A549 treated with Hydrocortisone at 1 μM for 4 hours (cell line): Measurements from ENCODE around the gene SH3YL1. TPM values are rescaled to one million over a fixed set of nuclear protein-coding genes. Genes with fewer than 3 reads are reported as not detected.

Source experiments
- total RNA-seq: library from RNA; stranded (reverse); fragments of 200-300 nt; extraction: Qiagen RNA extraction; gene quantifications from 5 replicates; pipeline ENCODE4 v1.2.3, GENCODE V29; 2022

The SH3YL1 gene, protein sequence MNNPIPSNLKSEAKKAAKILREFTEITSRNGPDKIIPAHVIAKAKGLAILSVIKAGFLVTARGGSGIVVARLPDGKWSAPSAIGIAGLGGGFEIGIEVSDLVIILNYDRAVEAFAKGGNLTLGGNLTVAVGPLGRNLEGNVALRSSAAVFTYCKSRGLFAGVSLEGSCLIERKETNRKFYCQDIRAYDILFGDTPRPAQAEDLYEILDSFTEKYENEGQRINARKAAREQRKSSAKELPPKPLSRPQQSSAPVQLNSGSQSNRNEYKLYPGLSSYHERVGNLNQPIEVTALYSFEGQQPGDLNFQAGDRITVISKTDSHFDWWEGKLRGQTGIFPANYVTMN
- 7.9 to 11.8 TPM (median 9.0 TPM) in 5 replicates for total RNA-seq

DNA sequence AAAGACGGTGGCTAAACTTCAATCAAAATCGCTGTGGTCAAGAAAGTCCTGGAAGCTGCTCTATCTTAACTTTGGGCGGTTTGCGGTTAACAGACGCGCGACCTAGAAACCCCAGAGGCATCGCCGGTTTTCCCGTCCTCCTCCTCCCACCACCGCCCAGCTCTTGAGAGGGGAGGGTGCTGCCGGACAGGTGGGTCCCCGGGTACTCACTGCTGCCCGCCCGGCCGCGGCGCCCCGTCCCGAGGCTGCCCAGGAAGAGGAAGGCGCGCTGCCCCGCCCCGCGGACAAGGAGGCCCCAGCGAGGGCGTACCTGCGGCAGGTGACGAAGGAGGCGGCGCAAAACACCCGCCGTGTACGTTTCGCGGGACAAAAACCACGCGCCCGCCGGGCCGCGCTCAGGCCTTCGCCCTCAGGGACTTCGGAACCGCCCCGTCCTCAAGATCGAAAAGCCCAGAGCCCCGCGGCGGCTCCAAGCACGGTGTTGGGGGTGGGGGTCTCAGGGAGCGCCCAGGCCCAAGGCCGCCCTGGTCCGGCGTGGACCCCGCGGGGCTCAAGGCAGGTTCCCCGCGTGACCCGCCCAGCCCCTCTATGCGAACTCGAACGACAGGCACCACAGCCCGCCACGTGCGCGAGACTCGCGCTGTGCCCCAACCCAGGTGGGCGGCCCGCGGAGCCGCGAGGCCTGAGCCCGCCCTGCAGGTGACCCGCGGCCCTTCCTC lies at the start of gene SH3YL1:
TSS of gene SH3YL1 (minus strand) at position 259 of the 719 bp plus-strand sequence. CDS start at position 211, 48 bp downstream.

DNA sequence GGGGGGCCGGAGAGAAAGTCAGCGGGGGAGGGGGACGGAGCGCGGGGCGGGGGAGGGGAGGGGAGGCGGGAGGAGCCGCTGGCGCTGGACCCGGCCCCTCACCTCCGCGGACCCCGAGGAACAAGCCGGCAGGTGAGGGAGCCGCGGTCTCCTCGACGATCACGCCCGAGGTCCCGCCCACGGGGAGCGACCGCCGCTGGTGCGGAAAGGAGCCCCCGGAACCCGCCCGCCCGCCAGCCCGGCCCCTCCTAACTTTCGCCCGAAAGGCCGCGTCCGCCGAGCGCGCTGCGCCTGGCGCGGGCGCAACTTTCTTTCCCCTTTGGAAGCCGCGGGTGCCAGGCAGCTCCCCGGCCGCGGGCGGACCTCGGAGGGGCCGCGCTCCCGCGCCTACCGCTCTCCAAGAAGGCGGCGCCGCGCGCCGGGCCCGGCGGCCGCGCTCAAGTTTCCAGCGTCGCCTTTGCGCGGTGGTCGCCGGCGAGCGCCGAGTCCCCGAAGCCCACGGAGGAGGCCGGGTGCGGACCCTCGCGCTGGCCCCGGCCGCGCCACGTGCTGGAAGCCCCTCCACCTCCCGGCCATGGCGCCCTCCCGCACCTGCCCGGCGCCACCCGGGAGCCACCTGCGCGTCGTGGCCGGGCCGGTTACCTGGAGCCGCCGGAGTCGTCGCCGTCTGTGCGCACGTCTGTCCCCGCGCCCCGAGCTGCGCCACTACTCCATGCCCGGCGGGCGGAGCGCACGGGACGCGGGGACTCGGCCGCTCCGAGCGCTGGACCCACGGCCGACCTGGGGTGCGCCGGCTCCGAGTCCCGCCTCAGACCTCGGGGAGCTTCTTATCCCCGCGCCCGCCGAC lies 24.3 kb upstream of the SH3YL1 start, which contains the start of gene ALKAL2:
TSS of gene ALKAL2 (minus strand) at position 181 of the 847 bp plus-strand sequence. CDS start 256 bp downstream, outside the sequence.

DNA sequence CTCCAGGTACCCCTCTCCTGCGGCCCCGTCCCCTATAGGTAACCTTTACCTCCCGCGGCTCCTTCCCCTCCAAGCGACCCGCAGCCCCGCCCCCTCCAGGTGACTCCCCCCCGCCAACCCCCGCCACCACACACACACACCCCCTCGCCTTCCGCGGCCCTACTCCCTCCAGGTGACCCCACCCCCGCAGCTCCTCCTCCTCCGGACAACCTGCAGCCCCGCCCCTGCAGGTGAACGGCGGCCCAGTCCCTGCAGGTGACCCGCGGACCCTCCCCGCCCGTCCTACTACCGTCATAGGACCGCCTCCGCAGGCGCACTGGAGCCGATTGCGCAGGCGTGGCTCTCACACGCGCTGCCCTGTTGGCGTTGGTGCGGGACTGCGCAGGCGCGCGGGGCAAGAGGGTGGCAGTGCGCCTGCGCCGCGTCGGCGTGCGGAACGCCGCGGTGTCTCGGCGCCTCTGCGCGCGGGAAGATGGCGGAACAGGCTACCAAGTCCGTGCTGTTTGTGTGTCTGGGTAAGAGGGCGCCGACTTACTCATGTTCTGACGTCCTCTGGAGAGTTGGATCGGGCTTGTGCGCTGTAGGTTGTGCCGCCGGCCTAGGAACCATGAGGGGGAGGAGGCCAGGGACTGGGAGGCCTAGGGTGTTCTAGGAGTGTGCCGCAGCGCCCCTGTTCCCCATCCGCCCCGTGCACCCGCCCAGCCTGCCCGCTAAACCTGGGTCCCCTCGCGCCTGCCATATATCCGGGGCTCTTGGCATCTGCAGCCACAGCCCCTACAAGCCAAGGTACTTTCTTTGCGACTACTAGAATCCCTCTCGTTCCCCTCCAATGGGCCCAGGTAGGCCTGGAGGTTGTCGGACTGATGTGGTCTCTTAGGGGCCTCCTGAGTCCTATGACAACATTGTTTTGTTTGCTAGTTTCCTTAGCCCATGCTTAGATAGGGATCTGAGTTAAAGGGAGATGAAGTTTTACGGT lies 949 bp upstream of the SH3YL1 start, which contains the start of gene ACP1:
TSS of gene ACP1 (plus strand) at position 455 of the 976 bp plus-strand sequence. CDS start at position 473, 18 bp downstream.

Other genes with a start within 250 kb of the SH3YL1 start
- gene FAM110C, start 217.5 kb downstream of the SH3YL1 start, total RNA-seq, result 0.08 to 0.30 TPM (median 0.21 TPM) in 5 replicates
- gene ACP1, start 915 bp upstream of the SH3YL1 start, total RNA-seq, result 190 to 219 TPM (median 196 TPM) in 5 replicates
- not detected in 5 replicates for gene ALKAL2, start 24.1 kb upstream of the SH3YL1 start, total RNA-seq